ENCODE results near the gene DLG2.

DNA sequence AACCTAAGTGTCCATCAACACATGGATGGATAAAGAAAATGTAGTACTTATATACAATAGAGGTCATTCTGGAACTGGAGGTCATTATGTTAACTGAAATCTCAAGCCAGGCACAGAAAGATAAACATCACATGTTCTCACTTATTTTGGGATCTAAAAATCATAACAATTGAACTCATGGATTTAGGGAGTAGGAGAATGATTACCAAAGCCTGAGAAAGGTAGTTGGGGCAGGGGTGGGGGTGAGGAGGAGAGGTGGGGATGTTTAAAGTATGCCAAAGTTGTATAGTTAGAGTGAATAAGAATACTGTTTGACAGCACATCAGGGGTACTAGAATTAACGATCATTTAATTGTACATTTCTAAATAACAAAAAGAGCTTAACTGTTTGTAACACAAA is 1112.7 kb downstream of the DLG2 start:
- TF ChIP-seq, protein P1, sequence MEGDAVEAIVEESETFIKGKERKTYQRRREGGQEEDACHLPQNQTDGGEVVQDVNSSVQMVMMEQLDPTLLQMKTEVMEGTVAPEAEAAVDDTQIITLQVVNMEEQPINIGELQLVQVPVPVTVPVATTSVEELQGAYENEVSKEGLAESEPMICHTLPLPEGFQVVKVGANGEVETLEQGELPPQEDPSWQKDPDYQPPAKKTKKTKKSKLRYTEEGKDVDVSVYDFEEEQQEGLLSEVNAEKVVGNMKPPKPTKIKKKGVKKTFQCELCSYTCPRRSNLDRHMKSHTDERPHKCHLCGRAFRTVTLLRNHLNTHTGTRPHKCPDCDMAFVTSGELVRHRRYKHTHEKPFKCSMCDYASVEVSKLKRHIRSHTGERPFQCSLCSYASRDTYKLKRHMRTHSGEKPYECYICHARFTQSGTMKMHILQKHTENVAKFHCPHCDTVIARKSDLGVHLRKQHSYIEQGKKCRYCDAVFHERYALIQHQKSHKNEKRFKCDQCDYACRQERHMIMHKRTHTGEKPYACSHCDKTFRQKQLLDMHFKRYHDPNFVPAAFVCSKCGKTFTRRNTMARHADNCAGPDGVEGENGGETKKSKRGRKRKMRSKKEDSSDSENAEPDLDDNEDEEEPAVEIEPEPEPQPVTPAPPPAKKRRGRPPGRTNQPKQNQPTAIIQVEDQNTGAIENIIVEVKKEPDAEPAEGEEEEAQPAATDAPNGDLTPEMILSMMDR (conservative IDR thresholded peaks at IDR 0.05 in 1 of 2, IDR thresholded peaks at IDR 0.05 in 1 of 2; ENCODE audit: extremely low read depth in 1 of 2, insufficient read depth in 1 of 2, low read depth in 1 of 2, low read length in 2 of 2) = no peak
- TF ChIP-seq EZH2 (IDR thresholded peaks at IDR 0.05; ENCODE audit: borderline replicate concordance, low read length) = no peak
